HUES48 (cell line): Measurements from ENCODE around the gene HBD.
"Not testable (repeated sequence)": the region's sequence is repeated elsewhere in the genome, so short reads cannot be mapped to it uniquely, and the experiment has no call there.

Experiments used
- H3K27ac ChIP-seq: one replicate; pipeline ENCODE4 v1.7.0; 2013; ENCODE audit warnings: low read depth, low read length, inconsistent platforms
- H3K27me3 ChIP-seq: 2 replicates; pipeline ENCODE4 v1.6.1; 2013; ENCODE audit warnings: mild to moderate bottlenecking, low read length; ENCODE audit not compliant: control insufficient read depth, insufficient read depth
- H3K36me3 ChIP-seq: 2 replicates; pipeline ENCODE4 v1.6.1; 2013; ENCODE audit warnings: low read length; ENCODE audit not compliant: control insufficient read depth, insufficient read depth
- H3K4me1 ChIP-seq: 2 replicates; pipeline ENCODE4 v1.6.1; 2013; ENCODE audit warnings: mild to moderate bottlenecking, low read length; ENCODE audit not compliant: control insufficient read depth, insufficient read depth
- H3K4me3 ChIP-seq: 2 replicates; pipeline ENCODE4 v1.5.1; 2013; ENCODE audit warnings: mild to moderate bottlenecking, low read depth, low read length
- H3K9ac ChIP-seq: 2 replicates; pipeline ENCODE4 v1.6.1; 2013; ENCODE audit warnings: mild to moderate bottlenecking, low read depth, low read length, moderate library complexity
- H3K9me3 ChIP-seq: 2 replicates; pipeline ENCODE4 v1.6.1; 2013; ENCODE audit warnings: low read length; ENCODE audit not compliant: control insufficient read depth, insufficient read depth

HBD gene

DNA sequence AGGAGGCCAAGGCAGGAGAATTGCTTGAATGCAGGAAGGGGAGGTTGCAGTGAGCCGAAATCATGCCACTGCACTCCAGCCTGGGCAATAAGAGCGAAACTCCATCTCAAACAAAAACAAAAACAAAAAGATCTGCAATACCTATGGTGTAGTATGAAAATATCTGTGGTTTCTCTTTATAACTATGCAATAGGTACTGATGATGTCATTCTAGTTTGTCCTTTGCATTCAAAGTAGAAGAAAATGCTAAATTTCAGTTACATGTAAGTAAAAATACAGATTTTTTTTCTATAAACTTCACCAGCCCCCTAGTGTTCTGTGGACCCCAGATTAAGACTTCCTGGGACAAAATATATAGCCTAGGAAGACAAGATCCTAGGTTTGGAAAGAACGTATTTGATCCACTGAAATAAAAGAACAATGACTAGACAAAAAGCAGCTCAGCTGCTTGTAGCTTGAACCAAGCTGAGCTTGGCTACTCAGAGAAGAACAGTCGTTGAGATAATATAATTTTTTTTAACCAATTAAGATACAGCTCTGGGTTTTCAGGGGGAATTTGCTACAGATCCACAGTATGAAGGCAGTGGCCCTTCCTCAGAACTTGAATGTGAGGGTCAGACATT, 38.2 kb upstream of the HBD start:
- Histone ChIP-seq H3K4me1 (peaks cover 9% of the 10 kb centered on the region; the same call in 1 of the 2 replicates), H3K9ac (no peak overlapping the region), H3K27me3 (no peaks in the 10 kb centered on the region), H3K36me3 (no peaks in the 10 kb centered on the region), H3K9me3 (no peaks in the 10 kb centered on the region), H3K4me3 (no peak overlapping the region), H3K27ac (no peak overlapping the region)

DNA sequence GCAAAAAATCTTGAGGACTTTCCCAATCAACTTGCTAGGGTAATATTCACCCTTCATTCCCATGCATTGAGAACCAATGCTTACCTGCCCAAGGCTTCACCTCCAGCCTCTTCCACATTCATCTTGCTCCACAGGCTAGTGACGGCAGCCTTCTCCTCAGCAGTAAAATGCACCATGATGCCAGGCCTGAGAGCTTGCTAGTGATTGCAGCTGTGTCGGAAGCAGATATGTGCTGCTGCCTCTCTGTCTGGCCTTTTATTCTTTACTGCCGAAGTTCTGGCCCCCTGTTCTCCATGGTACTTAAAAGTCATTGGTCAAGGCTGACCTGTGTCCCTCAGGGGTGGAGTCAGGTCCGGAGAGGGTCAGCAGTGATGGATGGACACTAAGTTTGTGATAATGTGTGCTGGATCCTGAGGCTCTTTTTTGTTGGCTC, 35.4 kb upstream of the HBD start, which contains the start of gene HBE1:
HBE1 (minus strand) TSS at position 231 of the 433 bp plus-strand sequence; CDS start at position 176, 55 bp downstream.
- no peak within 1 kb of the TSS for H3K27ac ChIP-seq
- no peak within 1 kb of the TSS for H3K9ac ChIP-seq
- no peak within 1 kb of the TSS for H3K4me3 ChIP-seq
- H3K27me3 ChIP-seq: no peaks in the 10 kb centered on the region
- H3K9me3 ChIP-seq: no peaks in the 10 kb centered on the region
- no peaks in the 10 kb centered on the region for H3K36me3 ChIP-seq
- H3K4me1 ChIP-seq: peaks cover 7% of the 10 kb centered on the region; the same call in 1 of the 2 replicates

DNA sequence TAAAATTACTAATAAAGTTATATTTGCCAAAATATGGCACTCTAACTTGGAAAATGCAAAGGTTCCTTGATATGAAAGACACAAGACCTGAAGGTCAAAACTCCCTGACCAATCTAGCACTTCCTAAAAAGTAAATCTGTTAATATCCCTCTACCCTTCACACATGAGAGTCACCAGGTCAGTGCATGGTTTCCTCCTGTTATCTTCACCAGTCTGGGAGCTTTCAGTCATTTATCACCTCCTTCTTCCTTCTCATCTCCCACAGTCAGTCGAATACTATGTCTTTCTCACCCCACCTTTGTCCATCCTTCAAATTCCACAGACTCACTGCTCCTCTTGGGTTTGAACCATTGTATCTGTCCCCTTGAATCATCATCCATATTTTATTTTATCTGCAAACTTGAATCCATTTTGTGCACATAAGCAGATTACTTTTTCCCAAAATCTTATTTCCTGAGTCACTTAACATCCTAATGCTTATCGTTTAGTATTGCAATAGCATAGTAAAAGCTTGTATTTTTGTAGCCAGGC, 32.8 kb upstream of the HBD start:
- Histone ChIP-seq H3K9me3 (no peaks in the 10 kb centered on the region), H3K27ac (no peak overlapping the region), H3K4me3 (no peak overlapping the region), H3K4me1 (no peaks in the 10 kb centered on the region), H3K27me3 (no peaks in the 10 kb centered on the region), H3K36me3 (no peaks in the 10 kb centered on the region), H3K9ac (no peak overlapping the region)

DNA sequence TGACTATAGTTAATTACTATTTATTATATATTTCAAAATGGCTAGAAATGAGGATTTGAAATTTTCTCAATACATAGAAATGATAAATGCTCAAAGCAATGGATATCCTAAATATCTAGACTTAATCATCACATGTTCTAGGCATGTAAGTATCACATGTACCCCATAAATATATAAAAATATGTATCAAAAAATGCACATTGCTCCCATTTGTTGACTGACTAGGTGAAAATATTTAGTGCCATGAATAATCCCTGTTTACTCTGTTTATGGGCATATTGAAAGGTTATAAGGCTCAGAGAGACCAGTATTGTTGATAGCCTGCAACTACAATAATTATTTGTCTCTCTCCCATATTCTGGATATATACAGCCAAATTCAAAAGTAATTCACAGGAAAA, 32.3 kb upstream of the HBD start:
- Histone ChIP-seq H3K4me1 (no peaks in the 10 kb centered on the region), H3K9me3 (no peaks in the 10 kb centered on the region)

DNA sequence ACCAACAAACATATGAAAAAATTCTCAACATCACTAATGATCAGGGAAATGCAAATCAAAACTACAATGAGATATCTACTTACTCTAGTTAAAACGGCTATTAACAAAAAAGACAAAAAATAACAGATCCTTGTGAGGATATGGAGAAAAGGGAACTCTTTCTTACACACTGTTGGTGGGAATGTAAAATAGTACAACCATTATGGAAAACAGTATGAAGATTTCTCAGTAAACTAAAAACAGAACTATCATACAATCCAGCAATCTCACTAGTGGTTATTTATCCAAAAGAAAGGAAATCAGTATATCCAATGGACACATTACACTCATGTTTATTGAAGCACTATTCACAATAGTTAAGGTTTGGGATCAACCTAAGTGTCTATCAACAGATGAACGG, 31.5 kb upstream of the HBD start:
- Histone ChIP-seq H3K36me3 (no peaks in the 10 kb centered on the region), H3K4me3 (no peak overlapping the region), H3K9me3 (no peaks in the 10 kb centered on the region), H3K9ac (no peak overlapping the region), H3K27me3 (no peaks in the 10 kb centered on the region), H3K4me1 (no peaks in the 10 kb centered on the region), H3K27ac (no peak overlapping the region)

More for the DNA sequence above, 32.3 kb upstream of the HBD start:
- no peak overlapping the region for H3K4me3 ChIP-seq
- H3K9ac ChIP-seq: no peak overlapping the region
- no peaks in the 10 kb centered on the region for H3K36me3 ChIP-seq
- no peaks in the 10 kb centered on the region for H3K27me3 ChIP-seq
- no peak overlapping the region for H3K27ac ChIP-seq

DNA sequence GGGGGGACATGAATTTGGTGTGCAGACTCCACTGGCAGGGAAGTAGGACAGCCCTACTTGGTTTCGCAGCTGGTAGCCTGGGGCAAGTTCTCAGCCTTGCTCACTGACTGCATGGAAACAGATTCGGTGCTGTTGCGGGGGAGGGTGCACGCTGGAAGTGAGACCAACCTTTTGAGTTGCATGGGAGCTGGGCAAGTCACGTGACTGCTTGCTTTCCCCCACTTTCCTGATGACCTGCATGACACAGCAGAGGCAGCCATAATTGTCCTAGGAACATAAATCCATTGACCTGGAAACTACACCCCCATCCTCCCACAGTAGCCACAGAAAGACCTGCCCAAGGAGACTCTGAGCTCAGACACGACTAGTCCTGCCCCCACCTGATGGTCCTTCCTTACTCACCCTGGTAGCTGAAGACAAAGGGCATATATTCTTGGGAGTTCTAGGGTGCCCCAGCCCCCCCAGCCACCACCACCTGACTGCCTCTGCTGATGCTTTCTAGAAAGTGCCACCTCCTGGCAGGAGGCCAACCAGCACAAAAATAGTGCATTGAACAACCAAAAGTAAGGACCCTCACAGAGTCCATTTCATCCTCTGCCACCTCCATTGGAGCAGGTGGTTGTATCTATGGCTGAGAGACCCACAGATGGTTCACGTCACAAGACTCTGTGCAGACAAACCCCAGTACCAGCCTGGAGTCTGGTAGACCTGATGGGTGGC, 24.4 kb upstream of the HBD start:
- H3K27me3 ChIP-seq: no peaks in the 10 kb centered on the region
- H3K4me3 ChIP-seq: no peak overlapping the region
- no peak overlapping the region for H3K9ac ChIP-seq
- H3K9me3 ChIP-seq: no peaks in the 10 kb centered on the region
- H3K27ac ChIP-seq: no peak overlapping the region
- H3K36me3 ChIP-seq: no peaks in the 10 kb centered on the region
- H3K4me1 ChIP-seq: peaks cover 19% of the 10 kb centered on the region

DNA sequence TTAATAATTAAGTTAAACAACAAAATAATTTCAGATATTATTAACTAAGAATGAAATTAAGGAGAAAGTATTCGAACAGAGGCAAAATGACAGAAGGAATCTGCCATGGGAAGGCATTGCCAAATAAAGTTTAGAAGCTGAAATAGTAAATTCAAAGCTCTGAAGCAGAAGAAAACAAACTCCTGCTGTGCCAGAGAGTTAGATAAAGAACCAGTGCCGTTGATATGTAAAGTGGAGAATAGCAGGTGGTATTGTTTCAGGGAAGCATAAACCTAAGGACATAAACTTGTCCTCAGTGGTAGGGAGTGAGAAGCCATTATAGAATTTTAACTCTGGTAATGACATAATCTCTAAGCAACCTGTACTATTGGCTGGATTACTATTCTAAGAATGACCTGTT, 23.0 kb upstream of the HBD start:
- H3K27ac ChIP-seq: peak overlapping the region; percentile 13
- no peaks in the 10 kb centered on the region for H3K9me3 ChIP-seq
- H3K27me3 ChIP-seq: no peaks in the 10 kb centered on the region
- H3K4me3 ChIP-seq: no peak overlapping the region
- no peaks in the 10 kb centered on the region for H3K36me3 ChIP-seq
- H3K9ac ChIP-seq: no peak overlapping the region
- peaks cover 19% of the 10 kb centered on the region for H3K4me1 ChIP-seq

DNA sequence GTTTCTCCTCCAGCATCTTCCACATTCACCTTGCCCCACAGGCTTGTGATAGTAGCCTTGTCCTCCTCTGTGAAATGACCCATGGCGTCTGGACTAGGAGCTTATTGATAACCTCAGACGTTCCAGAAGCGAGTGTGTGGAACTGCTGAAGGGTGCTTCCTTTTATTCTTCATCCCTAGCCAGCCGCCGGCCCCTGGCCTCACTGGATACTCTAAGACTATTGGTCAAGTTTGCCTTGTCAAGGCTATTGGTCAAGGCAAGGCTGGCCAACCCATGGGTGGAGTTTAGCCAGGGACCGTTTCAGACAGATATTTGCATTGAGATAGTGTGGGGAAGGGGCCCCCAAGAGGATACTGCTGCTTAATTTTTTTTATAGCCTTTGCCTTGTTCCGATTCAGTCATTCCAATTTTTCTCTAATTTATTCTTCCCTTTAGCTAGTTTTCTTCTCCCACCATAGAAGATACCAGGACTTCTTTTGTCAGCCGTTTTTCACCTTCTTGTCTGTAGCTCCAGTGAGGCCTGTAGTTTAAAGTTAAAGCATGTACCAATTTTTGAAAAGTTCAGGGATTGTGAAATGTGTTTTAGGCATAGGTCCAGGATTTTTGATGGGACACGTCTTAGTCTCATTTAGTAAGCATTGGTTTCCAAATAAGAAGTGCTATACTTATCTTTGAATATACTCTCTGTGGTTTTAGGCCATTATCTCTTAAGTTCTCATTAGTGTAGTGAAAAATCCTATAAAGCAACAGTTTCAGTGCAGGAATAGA, 20.5 kb upstream of the HBD start, which contains the start of gene HBG2:
HBG2 (minus strand) TSS at position 136 of the 768 bp plus-strand sequence; CDS start at position 83, 53 bp downstream.
- H3K27ac ChIP-seq, H3K36me3 ChIP-seq, H3K4me3 ChIP-seq, H3K9me3 ChIP-seq, H3K9ac ChIP-seq, H3K27me3 ChIP-seq: not testable (repeated sequence)
- peaks cover 19% of the 10 kb centered on the region for H3K4me1 ChIP-seq

DNA sequence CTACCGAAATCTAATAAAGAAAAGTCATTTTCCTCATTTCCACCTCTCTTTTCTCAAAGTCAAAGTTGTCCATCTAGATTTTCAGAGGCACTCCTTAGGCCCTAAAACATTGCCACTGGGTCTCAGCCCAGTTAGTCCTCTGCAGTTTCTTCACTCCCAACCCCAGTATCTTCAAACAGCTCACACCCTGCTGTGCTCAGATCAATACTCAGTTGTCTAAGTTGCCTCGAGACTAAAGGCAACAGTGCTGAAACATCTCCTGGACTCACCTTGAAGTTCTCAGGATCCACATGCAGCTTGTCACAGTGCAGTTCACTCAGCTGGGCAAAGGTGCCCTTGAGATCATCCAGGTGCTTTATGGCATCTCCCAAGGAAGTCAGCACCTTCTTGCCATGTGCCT, 19.7 kb upstream of the HBD start:
- not testable (repeated sequence) for H3K9ac ChIP-seq, H3K9me3 ChIP-seq, H3K4me3 ChIP-seq, H3K36me3 ChIP-seq, H3K27ac ChIP-seq, H3K27me3 ChIP-seq
- H3K4me1 ChIP-seq: peaks cover 19% of the 10 kb centered on the region

DNA sequence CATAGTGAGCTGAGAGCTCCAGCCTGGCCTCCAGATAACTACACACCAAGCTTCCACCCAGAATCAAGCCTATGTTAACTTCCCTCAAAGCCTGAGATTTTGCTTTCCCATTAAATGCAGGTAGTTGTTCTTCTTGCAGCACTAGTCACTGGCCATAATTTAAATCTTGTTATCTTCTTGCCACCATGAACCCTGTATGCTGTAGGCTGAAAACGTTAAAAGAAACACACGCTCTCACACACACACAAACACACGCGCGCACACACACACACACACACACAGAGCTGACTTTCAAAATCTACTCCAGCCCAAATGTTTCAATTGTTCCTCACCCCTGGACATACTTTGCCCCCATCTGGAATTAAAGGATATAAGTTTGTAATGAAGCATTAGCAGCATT, 19.2 kb upstream of the HBD start:
- H3K9ac ChIP-seq, H3K36me3 ChIP-seq, H3K27ac ChIP-seq, H3K9me3 ChIP-seq, H3K4me3 ChIP-seq, H3K27me3 ChIP-seq: not testable (repeated sequence)
- H3K4me1 ChIP-seq: peaks cover 15% of the 10 kb centered on the region

DNA sequence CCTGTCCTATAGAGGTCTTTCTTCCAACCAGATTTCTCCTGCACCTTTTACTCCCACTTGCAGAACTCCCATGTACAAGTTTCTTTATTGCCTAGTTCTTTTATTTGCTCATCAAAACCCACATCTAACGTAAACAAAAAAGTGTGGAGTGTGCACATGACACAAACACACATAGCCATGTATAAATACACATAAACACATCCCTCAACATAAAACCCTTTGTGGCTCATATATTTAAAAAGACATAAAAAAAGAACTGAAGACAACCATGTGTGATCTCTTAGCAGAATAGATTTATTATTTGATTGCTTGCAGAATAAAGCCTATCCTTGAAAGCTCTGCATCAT, 18.6 kb upstream of the HBD start:
- Histone ChIP-seq H3K4me1 (peaks cover 10% of the 10 kb centered on the region), H3K27ac (no peak overlapping the region), H3K4me3 (no peak overlapping the region), H3K36me3 (no peaks in the 10 kb centered on the region), H3K27me3 (no peaks in the 10 kb centered on the region), H3K9me3 (no peaks in the 10 kb centered on the region), H3K9ac (no peak overlapping the region)
